HG03135 (cell line): Measurements from ENCODE around the gene KRIT1.
A peak's percentile ranks its signal among the peaks of the same experiment; 100 is the strongest.
"Not testable (repeated sequence)": the region's sequence is repeated elsewhere in the genome, so short reads cannot be mapped to it uniquely, and the experiment has no call there.

Source experiments
- ATAC-seq: cut with Tn5 transposase; IDR thresholded peaks from one replicate; pipeline ENCODE4 v1.9.1; 2021; ENCODE audit warnings: mild to moderate bottlenecking, moderate library complexity; ENCODE audit not compliant: unreplicated experiment

KRIT1 gene

DNA sequence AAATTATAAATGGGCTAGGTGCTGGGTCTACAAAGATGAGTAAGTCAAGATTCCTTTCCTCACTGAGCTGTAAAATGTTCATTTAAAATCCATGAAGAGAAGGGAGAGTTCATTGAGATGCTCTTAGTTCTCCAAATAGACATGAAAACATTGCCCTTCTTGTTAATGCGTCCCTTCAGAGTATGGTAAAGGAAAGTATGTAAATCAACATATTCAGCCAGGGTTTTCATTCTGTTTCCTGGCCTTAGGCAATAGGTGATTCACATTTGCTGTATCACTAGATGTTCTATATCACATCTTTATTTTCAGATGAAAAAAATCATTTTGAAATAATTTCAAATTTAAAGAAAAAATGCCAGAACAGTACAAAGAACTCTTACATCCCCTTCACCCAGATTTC lies 5.5 kb upstream of the KRIT1 start:
- no peak for ATAC-seq

DNA sequence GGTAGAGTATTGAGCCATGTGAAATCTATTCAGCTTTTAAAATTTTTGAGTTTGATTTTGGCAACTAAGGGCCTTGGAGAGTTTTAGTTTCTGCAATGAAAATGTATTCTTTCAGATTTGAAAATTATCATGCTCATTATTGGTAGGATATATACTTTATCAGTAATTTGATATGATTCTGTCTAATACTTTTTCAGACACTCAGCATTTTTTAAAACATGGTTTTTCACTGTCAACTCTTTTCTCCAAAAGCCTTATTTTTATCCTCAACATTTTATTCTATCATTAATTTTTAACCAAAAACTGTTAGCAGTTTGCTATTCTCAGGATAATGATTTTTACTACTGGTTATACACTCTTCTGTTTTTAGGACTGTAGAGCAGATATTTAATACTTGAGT lies 4.9 kb upstream of the KRIT1 start:
- ATAC-seq, result no peak

DNA sequence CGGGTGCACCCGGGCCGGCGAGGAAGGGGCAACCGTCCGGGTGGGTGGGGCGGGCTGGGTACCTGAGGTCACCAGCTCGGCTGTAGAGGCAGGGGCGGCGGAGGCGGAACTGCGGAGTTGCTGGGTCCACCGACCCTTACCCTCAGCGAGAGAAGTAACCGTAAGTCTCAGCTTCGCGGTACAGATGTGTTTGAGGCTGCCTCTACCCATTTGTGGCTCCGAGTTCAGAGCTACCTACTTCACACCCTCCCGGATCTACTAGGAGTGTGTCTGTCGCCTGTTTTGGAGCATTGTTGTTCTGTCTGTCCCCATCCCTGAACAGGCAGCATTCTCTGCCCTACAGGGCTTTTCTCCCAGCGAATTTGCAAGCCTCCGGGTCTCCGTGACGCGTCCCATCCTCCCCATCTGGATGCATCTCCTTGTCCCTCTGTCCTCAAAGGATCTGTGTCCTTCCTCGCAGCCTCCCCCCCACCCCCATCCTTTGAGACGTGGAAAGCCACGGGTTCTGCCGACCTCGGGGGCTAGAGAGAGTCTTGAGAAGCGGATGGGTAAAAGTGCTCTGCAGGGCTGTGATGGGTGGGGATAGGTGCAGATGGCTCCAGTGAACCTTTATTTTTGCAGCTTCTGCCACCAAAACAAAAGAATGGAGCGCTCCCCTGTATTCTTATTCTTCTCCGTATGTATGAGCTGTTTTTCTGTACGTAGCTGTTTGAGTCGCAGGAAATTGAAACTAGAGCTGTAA lies 817 bp upstream of the KRIT1 start:
- ATAC-seq, result peak; percentile 41

DNA sequence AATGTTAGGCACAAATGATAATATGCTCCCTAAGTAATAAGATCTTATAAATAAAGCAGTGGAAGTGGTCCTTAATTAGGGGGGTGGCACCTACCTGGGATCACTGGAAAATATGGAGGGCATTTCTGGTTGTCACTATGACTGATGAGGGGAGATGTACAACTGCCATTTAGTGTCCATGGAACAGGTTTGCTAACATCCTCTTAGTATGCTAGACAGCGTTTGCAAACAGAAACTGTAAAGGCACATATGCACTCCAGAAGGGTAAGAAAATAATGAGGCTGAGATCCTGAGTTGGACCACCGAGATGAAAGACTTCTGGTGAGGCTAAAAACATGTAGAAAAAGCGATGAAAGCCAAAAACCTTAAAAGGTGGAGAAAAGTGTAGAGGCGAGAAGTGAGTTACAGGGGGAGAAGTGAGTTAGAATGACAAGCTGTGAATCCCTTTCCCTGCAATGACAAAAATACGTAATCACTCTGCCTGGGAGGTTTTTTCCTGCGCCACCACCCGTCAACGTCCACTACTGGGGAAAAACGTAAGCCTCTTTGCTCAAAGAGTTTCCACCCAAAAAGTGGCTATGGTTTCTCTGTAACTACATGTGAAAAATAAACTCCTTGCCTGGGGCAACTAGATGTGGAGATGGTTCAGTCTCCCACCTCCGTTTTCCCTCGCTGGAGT lies 767 bp downstream of the KRIT1 start:
- no peak for ATAC-seq

DNA sequence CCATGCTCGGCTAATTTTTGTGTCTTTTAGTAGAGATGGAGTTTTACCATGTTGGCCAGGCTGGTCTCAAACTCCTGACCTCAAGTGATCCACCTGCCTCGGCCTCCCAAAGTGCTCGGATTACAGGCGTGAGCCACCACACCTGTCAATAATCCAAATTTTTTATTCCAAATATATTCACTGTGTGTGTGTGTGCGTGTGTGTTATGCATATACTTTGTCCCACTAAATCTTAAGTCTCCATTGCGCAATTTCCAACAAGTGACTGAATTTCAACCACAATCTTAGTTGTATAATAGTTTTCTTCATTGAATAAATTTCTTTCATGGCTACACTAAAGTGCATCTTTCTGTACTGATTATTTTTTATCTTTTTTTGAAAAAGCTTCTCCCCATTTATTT lies 2.7 kb downstream of the KRIT1 start:
- no peak for ATAC-seq

DNA sequence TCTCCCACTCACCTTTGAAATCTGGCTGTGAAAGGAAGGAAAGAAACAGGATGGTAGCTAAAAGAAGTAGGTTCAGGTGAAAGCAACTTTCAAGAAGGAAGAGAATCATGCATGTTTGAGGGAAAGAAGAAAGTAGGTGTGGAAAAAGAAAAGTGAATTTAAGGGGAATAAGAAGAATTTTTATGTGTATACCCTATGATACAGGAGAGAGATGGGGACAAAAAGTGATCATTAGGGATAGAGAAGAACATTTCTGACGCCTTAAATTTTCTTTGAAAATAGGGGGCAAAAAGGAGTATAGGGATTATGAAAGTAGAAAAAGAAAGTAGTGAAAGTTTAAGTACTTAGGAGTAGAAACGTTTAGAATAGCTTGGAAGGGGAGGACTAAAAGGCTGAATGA lies 15.2 kb downstream of the KRIT1 start:
- ATAC-seq, result no peak

DNA sequence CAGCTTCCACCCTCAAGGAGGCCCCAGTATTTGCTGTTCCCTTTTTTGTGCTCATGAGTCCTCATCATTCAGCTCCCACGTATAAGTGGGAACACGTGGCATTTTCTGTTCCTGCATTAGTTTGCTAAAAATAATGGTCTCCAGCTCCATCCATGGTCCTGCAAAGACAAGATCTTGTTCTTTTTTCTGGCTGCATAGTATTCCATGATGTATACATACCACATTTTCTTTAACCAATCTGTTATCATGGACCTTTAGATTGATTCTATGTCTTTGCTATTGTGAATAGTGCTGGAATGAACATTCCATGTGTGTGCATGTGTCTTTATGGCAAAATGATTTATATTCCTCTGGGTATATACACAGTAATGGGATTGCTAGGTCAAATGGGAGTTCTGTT lies 17.0 kb downstream of the KRIT1 start:
- no peak for ATAC-seq

DNA sequence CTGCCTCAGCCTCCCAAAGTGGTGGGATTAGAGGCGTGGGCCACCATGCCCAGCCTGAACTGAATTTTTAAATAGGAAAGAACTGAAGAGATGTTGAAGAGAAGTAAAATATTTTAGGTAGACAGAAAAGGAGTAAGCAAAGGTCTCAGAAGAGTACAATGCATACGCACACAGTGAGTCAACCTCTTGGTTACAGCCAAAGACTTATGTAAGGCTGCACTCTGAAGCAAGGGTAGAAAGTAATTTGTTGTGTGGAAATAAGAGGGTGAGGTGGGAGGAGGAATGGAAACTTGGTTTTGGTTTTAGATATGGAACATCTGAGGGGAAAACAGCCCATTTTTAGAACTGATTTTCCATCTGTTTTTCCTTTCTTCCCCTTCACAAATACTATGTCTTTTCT lies 17.6 kb downstream of the KRIT1 start:
- no peak for ATAC-seq

DNA sequence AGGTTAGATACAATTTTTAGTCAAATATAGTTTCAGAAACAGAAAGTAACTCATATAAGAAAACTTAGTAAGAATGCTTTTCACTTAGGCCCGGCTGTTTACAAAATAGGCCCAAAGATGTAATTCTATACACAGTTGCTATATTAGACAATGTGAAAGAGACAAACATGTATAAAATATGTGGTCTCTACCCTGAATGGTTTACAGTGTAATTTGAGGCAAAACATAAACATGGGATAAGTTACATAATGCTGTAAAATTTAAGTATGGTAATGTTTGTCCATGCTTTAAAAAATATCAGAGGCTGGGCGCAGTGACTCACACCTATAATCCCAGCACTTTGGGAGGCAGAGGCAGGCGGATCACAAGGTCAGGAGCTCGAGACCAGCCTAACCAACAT lies 18.7 kb downstream of the KRIT1 start:
- no peak for ATAC-seq

DNA sequence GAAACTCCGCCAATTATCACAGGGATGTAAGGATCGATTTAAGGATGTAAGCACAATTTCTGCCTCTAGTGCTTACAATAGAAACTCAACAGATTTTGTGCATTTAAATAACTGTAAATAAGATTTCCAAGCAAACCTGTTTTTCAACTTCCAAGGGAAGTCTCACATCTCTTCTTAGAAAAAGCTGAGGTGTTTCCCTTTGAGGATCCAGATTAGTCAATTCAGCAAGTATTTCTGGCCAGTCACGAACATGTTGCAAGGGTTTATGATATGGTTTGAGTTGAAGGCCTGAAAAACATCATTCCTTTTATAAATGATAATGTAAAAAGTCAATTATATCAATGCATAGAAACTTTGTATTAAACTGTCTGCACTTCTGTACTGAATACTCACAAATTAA lies 23.9 kb downstream of the KRIT1 start:
- ATAC-seq, result no peak

DNA sequence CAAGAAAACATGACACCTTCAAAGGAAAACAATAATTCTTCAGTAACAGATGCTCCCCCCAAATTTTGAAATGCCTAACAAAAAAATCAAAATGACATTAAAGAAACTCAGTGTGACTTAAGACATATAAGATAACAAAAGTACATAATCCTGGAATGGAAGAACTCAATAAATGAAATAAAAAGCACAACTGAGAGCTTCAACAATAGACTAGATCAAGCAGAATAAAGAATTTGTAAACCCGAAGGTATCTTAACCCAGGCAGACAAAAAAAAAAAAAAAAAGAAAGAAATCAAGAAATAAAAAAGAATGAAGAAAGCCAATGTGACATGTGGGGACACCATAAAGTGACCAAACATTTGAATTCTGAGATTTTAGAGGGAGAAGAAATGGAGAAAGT lies 39.0 kb downstream of the KRIT1 start:
- no peak for ATAC-seq

DNA sequence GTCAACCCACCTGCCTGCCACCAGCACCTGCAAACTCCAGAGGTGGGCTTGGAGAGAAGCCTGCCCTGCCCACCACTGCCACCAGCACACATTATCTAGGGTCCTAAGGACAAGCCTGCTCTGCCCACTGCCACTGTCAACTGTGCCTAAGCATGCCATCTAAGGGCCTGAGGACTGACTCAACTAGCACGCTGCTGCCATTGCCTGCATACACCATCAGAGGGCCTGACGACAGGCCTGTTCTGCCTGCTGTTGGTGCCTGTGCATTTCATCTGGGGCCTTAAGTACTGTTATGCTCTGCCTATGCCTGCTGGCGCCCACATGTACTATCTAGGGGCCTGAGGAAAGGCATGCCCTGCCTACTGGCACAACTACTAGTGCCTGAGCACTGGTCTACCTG lies 39.7 kb downstream of the KRIT1 start:
- ATAC-seq, result no peak

DNA sequence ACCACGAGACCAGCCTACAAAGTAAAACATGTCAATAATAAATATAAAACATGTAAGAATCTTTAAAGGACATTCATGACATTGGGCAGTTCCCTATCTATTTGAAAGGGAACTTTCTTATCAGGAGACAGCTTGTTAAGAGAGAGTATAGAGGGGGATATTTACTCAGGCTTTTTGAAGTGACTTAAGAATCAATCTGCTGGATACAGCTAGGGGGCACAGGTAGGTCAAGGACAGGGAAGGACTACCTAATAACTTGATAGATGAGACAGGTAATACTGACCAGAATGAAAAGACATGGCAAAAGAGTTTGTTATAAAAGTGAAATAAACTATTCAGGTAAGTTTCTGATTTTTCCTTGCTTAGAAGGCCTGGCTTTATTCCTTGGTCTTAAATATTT lies 44.9 kb downstream of the KRIT1 start:
- no peak for ATAC-seq

DNA sequence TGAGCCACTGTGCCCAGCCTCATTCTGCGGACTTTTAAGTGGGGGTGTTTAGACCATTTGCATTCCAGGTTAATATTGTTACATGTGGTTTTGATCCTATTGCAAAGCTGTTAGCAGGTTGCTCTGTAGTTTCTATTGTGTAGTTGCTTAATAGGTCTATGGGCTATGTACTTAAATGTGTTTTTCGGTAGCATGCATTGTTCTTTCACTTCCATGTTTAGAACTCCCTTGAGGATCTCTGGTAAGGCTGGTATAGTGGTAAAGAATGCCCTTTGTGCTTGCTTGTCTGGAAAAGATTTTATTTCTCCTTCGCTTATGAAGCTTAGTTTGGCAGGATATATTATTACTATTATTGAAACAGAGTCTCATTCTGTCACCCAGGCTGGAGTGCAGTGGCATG lies 53.4 kb downstream of the KRIT1 start:
- no peak for ATAC-seq

DNA sequence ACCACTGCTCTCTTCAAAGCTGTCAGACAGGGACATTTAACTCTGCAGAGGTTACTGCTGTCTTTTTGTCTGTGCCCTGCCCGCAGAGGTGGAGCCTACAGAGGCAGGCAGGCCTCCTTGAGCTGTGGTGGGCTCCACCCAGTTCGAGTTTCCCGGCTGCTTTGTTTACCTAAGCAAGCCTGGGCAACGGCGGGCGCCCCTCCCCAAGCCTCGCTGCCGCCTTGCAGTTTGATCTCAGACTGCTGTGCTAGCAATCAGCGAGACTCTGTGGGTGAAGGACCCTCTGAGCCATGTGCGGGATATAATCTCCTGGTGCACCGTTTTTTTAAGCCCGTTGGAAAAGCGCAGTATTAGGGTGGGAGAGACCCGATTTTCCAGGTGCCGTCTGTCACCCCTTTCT lies 56.5 kb downstream of the KRIT1 start:
- not testable (repeated sequence) for ATAC-seq

DNA sequence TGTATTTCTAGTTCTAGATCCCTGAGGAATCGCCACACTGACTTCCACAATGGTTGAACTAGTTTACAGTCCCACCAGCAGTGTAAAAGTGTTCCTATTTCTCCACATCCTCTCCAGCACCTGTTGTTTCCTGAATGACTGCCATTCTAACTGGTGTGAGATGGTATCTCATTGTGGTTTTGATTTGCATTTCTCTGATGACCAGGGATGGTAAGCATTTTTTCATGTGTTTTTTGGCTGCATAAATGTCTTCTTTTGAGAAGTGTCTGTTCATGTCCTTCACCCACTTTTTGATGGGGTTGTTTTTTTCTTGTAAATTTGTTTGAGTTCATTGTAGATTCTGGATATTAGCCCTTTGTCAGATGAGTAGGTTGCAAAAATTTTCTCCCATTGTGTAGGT lies 61.4 kb downstream of the KRIT1 start:
- ATAC-seq, result not testable (repeated sequence)

DNA sequence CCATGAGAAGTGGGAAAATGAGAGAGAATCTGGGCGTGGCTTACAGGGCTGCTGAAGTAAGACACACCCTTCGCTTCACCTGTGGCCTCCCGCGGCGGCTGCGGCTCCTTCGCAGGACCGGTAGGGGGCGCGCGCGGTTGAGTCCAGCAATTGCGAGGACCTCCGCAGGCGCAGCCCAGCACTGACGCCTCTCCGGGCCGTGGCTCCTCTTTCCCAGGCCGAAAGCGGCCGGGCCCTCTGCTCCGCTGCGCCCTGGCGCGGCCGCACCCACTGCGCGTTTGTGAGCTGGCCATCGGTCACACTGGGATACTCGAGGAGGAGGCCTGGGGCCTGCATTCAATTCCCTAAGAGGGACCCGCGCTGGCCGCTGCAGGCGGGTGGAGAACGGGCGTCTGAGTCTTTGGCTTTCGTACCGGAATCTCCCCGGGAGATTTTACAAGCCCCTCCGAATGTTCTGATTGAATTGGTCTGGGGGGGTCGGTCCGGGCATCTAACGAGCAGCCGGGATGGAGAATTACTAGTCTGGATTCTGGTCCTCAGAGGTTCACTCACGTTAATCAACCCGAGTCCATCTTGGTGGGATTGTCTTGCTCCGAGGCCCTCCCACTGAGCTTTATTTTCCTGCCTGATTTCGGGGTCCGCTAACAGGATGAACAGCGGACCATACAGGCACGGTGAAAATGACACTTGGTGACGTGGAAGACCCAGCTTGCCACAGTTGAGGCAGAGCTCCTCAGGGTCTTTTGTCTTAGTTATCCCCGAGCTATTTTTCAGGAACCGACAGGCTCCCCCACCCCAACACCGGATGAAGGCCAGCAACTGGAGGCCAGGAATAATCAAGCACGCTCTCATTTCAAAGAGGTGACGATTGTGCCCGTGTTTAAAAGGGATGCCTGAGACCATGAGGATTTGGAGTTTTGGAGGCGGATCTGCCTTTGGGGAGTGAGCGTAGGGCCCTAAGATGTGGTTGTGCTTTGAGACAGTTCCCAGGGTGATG lies 66.5 kb downstream of the KRIT1 start, which contains the start of gene LRRD1:
Gene LRRD1 (minus strand): TSS at position 215 of the 997 bp plus-strand sequence. CDS start 13,940 bp downstream, outside the sequence.
- ATAC-seq, result peak; percentile 100

DNA sequence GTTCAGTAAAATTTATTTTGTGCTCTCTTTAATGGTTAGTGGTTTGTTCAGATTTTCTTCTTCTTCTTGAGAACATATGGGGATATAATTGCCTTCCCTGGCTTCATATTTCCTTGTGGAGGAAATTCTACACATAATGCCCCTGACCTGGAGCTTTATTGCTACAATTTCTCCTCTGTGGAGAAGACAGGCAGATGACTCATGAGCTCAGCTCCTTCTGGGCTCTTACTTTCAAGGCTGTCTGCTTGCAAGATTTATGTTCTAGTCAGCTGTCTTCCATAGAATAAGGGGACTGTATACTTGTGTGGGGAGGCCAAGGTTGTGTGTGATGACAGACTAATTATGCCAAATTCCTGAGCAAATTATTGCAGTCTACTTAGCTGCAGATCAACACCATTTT lies 68.4 kb downstream of the KRIT1 start:
- ATAC-seq, result no peak

DNA sequence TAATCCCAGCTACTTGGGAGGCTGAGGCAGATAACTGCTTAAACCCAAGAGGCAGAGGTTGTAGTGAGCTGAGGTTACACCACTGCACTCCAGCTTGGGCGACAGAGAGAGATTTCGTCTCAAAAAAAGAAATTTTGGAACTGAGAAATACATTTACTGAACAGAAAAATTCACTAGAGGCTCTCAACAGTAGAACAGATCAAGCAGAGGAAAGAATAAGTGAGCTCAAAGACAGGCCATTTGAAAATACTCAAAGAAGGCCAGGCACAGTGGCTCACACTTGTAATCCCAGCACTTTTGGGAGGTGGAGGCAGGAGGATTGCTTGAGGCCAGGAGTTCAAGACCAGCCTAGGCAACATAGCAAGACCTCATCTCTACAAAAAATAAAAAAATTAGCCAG lies 76.2 kb downstream of the KRIT1 start:
- not testable (repeated sequence) for ATAC-seq

DNA sequence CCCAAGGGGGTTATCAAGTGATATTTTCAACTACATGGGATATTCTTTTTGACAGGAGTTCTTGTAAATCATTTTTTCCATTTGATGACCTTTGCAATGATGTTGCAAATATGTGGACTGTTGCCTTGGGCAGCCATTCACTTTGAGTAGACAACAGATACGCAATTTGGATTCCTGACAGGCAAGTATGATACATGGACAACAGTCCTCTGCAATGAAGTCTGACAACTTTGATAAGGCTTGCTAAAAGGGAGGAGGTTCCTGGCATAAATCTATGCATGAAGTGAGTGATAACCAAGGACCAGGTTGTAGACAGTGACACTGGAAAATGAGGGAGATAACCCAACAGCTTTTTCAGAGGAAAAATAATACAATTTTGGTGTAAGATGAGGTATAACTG lies 84.4 kb downstream of the KRIT1 start:
- ATAC-seq, result no peak
